ENCODE data around the gene CDH16. TPM values are rescaled to one million over a fixed set of nuclear protein-coding genes. Genes with fewer than 3 reads are reported as not detected.

Gene CDH16
- total RNA-seq, 2 donors from 2014 or later = not detected

DNA sequence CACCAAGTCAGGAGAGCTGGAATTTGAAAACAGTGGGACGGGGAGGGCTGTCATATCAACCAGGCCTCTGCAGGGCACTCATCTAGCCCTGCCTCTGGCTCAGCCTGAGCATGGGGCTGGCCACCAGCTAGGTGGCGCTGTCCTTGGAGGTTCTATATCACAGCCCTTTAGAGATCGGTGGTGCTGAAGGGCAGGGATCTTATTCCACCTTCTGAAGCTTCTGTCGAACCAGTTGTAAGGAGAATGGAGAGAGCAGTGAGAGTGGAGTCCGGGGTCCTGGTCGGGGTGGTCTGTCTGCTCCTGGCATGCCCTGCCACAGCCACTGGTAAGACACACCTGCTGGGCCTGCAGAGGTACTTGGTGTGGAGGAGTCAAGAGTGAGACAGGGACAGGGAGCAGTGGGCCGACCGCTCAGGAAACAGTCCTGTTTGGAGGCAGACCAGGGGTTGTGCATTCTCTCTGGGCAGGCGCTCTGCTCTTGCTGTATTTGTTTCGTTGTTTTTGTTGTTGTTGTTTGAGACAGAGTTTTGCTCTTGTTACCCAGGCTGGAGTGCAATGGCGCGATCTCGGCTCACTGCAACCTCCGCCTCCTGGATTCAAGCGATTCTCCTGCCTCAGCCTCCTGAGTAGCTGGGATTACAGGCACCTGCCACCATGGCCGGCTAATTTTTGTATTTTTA lies 42.5 kb upstream of the CDH16 start, which contains the start of gene CES3:
Gene CES3 (plus strand): TSS at position 202 of the 680 bp plus-strand sequence. CDS start 42 bp downstream, at position 244.
- Histone ChIP-seq H3K4me1 (ENCODE audit: control insufficient read depth, insufficient read depth, low read length) (no peaks in the 10 kb centered on the region), H3K27me3 (ENCODE audit: control insufficient read depth, insufficient read depth, low read length, poor library complexity, severe bottlenecking) (no peaks in the 10 kb centered on the region), H3K9ac (ENCODE audit: extremely low read depth, low read length, poor library complexity, severe bottlenecking) (no peak within 1 kb of the TSS), H3K9me3 (ENCODE audit: control insufficient read depth, low read length) (no peaks in the 10 kb centered on the region), H3K27ac (ENCODE audit: low read depth, low read length) (no peak within 1 kb of the TSS), H3K36me3 (ENCODE audit: control insufficient read depth, insufficient read depth, low read length) (no peaks in the 10 kb centered on the region), H3K4me3 (ENCODE audit: low read length) (peak within 1 kb of the TSS; percentile 37)
- DNase-seq = peak; percentile 96
- no peaks in the 10 kb centered on the region for H3K9me3 Mint-ChIP-seq
- H3K4me3 Mint-ChIP-seq = peak within 1 kb of the TSS; percentile 46
- WGBS, 2 experiments (ENCODE audit: insufficient coverage in 1 of 2, insufficient read length in 1 of 2) = 61 to 62% methylated on average over 7 to 16 of the region's 16 CpGs
- TF ChIP-seq, protein P1, sequence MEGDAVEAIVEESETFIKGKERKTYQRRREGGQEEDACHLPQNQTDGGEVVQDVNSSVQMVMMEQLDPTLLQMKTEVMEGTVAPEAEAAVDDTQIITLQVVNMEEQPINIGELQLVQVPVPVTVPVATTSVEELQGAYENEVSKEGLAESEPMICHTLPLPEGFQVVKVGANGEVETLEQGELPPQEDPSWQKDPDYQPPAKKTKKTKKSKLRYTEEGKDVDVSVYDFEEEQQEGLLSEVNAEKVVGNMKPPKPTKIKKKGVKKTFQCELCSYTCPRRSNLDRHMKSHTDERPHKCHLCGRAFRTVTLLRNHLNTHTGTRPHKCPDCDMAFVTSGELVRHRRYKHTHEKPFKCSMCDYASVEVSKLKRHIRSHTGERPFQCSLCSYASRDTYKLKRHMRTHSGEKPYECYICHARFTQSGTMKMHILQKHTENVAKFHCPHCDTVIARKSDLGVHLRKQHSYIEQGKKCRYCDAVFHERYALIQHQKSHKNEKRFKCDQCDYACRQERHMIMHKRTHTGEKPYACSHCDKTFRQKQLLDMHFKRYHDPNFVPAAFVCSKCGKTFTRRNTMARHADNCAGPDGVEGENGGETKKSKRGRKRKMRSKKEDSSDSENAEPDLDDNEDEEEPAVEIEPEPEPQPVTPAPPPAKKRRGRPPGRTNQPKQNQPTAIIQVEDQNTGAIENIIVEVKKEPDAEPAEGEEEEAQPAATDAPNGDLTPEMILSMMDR (conservative IDR thresholded peaks at IDR 0.05) = peak; percentile 98
- no peak within 1 kb of the TSS for H3K27ac Mint-ChIP-seq
- H3K4me1 Mint-ChIP-seq = peaks cover 7% of the 10 kb centered on the region
- H3K36me3 Mint-ChIP-seq (ENCODE audit: low read depth) = no peaks in the 10 kb centered on the region
- peaks cover 26% of the 10 kb centered on the region for H3K27me3 Mint-ChIP-seq (ENCODE audit: insufficient read depth)

DNA sequence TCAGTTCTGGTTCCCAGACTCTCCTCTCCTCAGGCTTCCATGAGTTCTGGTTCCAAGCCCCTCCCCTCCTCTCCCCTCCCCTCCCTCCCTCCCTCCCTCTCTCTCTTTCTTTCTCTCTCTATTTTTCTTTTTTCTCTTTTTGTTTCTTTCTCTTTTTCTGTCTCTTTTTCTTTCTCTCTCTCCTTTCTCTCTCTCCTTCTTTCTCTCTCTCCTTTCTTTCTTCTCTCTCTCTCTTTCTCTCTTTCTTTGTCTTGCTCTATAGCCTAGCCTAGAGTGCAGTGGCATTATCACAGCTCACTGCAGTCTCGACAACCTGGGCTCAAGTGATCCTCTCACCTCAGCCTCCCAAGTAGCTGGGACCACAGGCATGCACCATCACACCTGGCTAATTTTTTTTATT lies 41.6 kb upstream of the CDH16 start:
- DNase-seq = no peak
- H3K27ac Mint-ChIP-seq = no peak overlapping the region
- Histone ChIP-seq H3K4me1 (ENCODE audit: control insufficient read depth, insufficient read depth, low read length) (no peaks in the 10 kb centered on the region), H3K4me3 (ENCODE audit: low read length) (no peak overlapping the region), H3K27me3 (ENCODE audit: control insufficient read depth, insufficient read depth, low read length, poor library complexity, severe bottlenecking) (no peaks in the 10 kb centered on the region), H3K27ac (ENCODE audit: low read depth, low read length) (no peak overlapping the region), H3K9me3 (ENCODE audit: control insufficient read depth, low read length) (no peaks in the 10 kb centered on the region), H3K9ac (ENCODE audit: extremely low read depth, low read length, poor library complexity, severe bottlenecking) (no peak overlapping the region), H3K36me3 (ENCODE audit: control insufficient read depth, insufficient read depth, low read length) (no peaks in the 10 kb centered on the region)
- H3K4me1 Mint-ChIP-seq = peaks cover 12% of the 10 kb centered on the region
- peaks cover 23% of the 10 kb centered on the region for H3K27me3 Mint-ChIP-seq (ENCODE audit: insufficient read depth)
- H3K4me3 Mint-ChIP-seq = no peak overlapping the region
- 97 to 100% methylated on average over 1 of the region's 1 CpG for WGBS, 2 experiments (ENCODE audit: insufficient coverage in 1 of 2, insufficient read length in 1 of 2)
- no peaks in the 10 kb centered on the region for H3K36me3 Mint-ChIP-seq (ENCODE audit: low read depth)
- H3K9me3 Mint-ChIP-seq = no peaks in the 10 kb centered on the region
- TF ChIP-seq, protein P1 (conservative IDR thresholded peaks at IDR 0.05) = no peak

DNA sequence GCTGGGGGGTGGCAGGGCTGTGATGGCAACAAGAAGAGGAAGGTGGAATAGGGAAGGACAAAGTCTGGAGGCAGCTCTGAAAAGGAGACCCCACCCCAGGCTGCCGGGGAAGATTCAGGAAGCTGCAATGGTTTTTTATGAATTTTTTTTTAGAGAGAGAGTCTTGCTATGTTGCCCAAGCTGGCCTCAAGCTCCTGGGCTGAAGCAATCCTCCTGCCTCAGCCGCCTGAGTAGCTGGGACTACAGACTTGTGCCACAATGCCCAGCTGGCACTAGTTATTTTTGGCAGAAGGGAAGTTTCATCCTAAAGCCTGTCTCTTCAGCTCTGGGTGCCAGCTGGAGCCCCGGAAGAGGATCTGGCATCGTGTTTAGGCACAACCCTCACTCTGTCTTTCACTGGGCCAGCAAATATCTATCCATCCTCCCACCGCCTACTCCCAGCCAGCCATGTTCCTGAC lies 41.0 kb upstream of the CDH16 start:
- H3K27me3 Mint-ChIP-seq (ENCODE audit: insufficient read depth) = peaks cover 20% of the 10 kb centered on the region
- H3K27me3 ChIP-seq (ENCODE audit: control insufficient read depth, insufficient read depth, low read length, poor library complexity, severe bottlenecking) = no peaks in the 10 kb centered on the region
- DNase-seq = no peak
- H3K27ac ChIP-seq (ENCODE audit: low read depth, low read length) = no peak overlapping the region
- H3K9me3 Mint-ChIP-seq = no peaks in the 10 kb centered on the region
- H3K9ac ChIP-seq (ENCODE audit: extremely low read depth, low read length, poor library complexity, severe bottlenecking) = no peak overlapping the region
- no peaks in the 10 kb centered on the region for H3K36me3 ChIP-seq (ENCODE audit: control insufficient read depth, insufficient read depth, low read length)
- TF ChIP-seq, protein P1 (conservative IDR thresholded peaks at IDR 0.05) = no peak
- H3K4me1 ChIP-seq (ENCODE audit: control insufficient read depth, insufficient read depth, low read length) = no peaks in the 10 kb centered on the region
- no peak overlapping the region for H3K4me3 ChIP-seq (ENCODE audit: low read length)
- no peak overlapping the region for H3K4me3 Mint-ChIP-seq
- peaks cover 12% of the 10 kb centered on the region for H3K4me1 Mint-ChIP-seq
- H3K36me3 Mint-ChIP-seq (ENCODE audit: low read depth) = no peaks in the 10 kb centered on the region
- no peaks in the 10 kb centered on the region for H3K9me3 ChIP-seq (ENCODE audit: control insufficient read depth, low read length)
- H3K27ac Mint-ChIP-seq = no peak overlapping the region
- WGBS, 2 experiments (ENCODE audit: insufficient coverage in 1 of 2, insufficient read length in 1 of 2) = 90 to 100% methylated on average over 4 to 5 of the region's 5 CpGs

Data from endodermal cell (in vitro differentiated cells).